ENCODE data around the gene LRCH1.

DNA sequence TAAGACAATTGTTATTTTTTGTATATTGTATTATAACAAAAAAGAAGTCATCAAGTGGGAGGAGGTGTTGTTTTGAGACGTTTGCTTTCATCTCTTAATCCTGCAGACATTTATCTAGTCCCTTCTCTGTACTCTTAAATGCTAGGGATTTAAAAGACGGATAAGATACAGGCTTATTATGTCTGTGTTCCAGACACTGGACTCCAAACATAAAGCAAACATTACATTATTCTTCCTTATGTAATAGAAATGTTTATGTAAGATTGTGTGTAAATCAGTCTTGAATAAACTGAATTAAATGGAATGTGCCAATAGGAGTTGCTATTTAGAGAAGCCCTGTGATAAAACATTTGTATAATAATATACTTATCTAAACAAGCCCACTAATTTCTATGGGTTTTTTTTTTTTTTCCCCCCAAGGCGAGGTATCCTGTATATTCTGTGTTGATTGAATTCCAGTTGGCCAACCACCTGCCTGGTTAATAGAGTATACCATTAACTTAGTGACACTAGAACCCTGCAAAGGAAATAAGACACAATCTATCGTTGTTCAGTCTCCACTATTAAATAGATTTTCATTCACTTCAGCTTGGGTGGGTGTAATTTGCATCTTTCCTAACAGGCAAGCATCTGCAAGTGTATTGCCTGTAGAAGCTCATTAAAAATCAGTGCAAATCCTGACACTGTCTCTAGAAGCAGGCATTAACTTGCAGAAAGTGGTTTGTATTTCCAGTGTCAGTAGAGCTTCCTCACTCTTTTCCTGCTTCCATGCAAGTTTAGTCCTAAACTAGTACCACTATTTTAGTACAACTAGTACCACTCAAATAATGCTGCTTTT is 69.0 kb downstream of the LRCH1 start:
- TF ChIP-seq POLR2A (IDR thresholded peaks at IDR 0.05; ENCODE audit: low read depth) = no peak
- TF ChIP-seq, protein P1, sequence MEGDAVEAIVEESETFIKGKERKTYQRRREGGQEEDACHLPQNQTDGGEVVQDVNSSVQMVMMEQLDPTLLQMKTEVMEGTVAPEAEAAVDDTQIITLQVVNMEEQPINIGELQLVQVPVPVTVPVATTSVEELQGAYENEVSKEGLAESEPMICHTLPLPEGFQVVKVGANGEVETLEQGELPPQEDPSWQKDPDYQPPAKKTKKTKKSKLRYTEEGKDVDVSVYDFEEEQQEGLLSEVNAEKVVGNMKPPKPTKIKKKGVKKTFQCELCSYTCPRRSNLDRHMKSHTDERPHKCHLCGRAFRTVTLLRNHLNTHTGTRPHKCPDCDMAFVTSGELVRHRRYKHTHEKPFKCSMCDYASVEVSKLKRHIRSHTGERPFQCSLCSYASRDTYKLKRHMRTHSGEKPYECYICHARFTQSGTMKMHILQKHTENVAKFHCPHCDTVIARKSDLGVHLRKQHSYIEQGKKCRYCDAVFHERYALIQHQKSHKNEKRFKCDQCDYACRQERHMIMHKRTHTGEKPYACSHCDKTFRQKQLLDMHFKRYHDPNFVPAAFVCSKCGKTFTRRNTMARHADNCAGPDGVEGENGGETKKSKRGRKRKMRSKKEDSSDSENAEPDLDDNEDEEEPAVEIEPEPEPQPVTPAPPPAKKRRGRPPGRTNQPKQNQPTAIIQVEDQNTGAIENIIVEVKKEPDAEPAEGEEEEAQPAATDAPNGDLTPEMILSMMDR (IDR thresholded peaks at IDR 0.05) = no peak

All from esophagus muscularis mucosa (tissue), 3 donors.